Skin of body (tissue), 2 donors: ENCODE data around the gene NME7. TPM values are rescaled to one million over a fixed set of nuclear protein-coding genes. Genes with fewer than 3 reads are reported as not detected.

ENCODE experiments used
- DNase-seq: peaks from one replicate; lab custom pipeline; 2025; lab: John Stamatoyannopoulos, UW
- total RNA-seq: library from RNA; depleted of rRNA; stranded (reverse); fragments of >200 nt; gene quantifications from one replicate; pipeline ENCODE4 v1.2.3, GENCODE V29; 2014

Gene NME7
- total RNA-seq, 1 donor from 2014 or later = 12.8 TPM

DNA sequence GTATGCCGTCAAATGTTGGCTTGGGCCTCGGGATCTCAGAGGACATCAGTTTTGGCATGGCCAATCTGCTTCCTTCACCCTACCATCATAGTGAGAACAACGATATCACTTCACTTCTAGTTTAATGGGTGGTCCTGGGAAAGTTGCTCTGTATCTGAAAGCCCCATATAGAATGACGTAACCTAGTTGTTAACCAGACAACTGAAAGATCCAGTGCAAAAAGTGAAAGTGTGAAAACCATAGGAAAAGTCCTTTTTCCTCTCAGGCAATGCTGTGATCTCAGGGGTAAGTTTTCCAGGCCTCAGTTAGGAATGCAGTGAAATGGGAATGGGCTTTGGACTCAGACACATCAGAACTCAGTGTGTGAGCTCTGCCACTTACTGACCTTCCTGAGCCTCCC lies 279.7 kb downstream of the NME7 start:
- no peak for DNase-seq

DNA sequence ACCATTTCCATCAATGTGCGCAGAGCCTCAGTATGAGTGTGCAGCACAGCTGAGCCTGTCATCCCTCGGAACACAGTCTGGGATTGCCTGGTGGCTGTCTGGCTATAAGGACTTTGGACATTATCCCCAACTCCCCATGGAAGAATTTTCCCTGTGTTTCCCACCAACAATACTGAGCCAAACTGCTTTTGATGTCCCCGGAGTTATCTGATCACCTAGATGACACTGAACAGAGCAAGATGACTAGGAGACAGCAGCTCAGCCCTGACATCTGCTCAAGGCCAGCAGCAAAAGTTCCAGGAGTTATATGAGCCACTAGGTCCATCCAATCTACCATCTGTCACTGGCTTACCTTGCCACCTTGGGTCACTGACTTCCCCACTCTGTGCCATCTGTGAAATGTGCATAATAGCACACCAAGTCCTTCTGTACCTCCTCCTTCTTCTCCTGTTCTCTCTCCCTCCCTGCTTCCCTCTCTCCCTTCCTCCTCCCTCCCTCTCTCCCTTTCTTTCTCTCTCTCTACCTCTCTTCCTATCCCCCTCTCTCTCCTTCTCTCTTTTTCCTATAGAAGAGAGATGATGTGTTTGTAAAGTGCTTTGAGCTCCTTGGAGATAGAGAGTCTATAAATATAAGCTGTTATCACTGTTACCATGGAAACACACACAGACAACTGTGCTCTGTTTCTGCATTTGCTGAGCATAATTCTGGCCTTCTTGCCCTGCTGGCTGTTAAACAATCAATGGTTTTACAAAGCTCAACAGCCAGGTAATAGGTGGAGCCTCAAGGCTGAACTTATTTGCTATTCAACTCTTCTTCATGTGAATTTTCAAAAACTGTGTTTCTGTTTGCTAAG lies 280.8 kb downstream of the NME7 start:
- DNase-seq = no peak

DNA sequence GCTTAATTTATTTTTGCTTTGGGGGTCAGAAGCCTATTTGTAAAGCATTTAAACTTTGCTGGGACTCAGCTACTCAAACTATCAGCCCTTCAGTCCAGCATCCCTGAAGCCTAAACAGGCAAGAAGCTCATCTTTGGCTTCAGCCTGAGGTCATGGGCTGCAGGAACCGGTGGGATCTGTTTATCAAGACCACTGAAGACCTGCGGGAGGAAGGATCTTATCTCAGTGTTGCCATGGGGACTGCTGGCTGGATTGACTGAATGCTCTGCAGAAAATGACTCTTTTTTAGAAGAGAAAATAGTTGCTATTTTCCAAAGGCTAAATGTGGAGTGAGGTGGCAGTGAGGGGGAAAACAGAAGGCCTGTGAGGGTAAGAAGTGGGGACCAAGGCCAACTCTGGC lies 281.7 kb downstream of the NME7 start:
- DNase-seq = no peak

Other genes starting within 250 kb of the NME7 start
- gene BLZF1, start 398 bp upstream of the NME7 start, total RNA-seq = 32.7 TPM
- 0.30 TPM for gene CCDC181, start 59.7 kb upstream of the NME7 start, total RNA-seq
- gene SLC19A2, start 118.1 kb upstream of the NME7 start, total RNA-seq = 23.9 TPM
- 0.89 TPM for gene F5, start 218.7 kb upstream of the NME7 start, total RNA-seq